K562 (cell line): ENCODE data around the gene SLCO3A1.

Source experiments
- ATF3 ChIP-seq, 2 experiments: fragments of 450-650 bp in 1 of 2; sonication (generic) in 1 of 2; formaldehyde crosslinking in 1 of 2; IDR thresholded peaks in 1 of 2; conservative IDR thresholded peaks in 1 of 2; 2 replicates each; pipeline versions ENCODE4 v1.6.1 to v1.8.1; 2016 to 2023; ENCODE audit warnings: mild to moderate bottlenecking in 2 of 2, moderate library complexity in 2 of 2, inconsistent platforms in 1 of 2, missing genetic modification reagents in 1 of 2
- ZBTB7A ChIP-seq: IDR thresholded peaks from 2 replicates; pipeline ENCODE4 v1.6.1; 2011; ENCODE audit warnings: low read depth, mild to moderate bottlenecking, low read length, moderate library complexity, borderline replicate concordance; ENCODE audit not compliant: control insufficient read depth

GRCh38 chr15:91841861-91842260 lies 11.6 kb upstream of the SLCO3A1 start:
- TF ChIP-seq ZBTB7A: no peak
- no peak for TF ChIP-seq ATF3 (IDR thresholded peaks at IDR 0.05)
- TF ChIP-seq ATF3 (CRISPR knock-in tag; conservative IDR thresholded peaks at IDR 0.05): no peak
